Trophoblast cell (in vitro differentiated cells and primary cell): ENCODE results near the gene WDR36.

Experiments used
- DNase-seq, 2 donors: peaks; one replicate each; pipeline ENCODE4 v3.0.0-alpha.2; 2016
- H2AFZ ChIP-seq: 2 replicates; pipeline ENCODE4 v1.6.1; 2013; ENCODE audit warnings: low read length, moderate library complexity, mild to moderate bottlenecking; ENCODE audit not compliant: insufficient read depth, poor library complexity
- H2AK5ac ChIP-seq: 2 replicates; pipeline ENCODE4 v1.6.1; 2013; ENCODE audit warnings: mild to moderate bottlenecking, low read length
- H2BK120ac ChIP-seq: 2 replicates; pipeline ENCODE4 v1.6.1; 2013; ENCODE audit warnings: low read length, mild to moderate bottlenecking, moderate library complexity; ENCODE audit not compliant: insufficient read depth, poor library complexity
- H2BK12ac ChIP-seq: 2 replicates; pipeline ENCODE4 v1.6.1; 2013; ENCODE audit warnings: mild to moderate bottlenecking, low read length, moderate library complexity
- H2BK5ac ChIP-seq: 2 replicates; pipeline ENCODE4 v1.6.1; 2013; ENCODE audit warnings: low read length, low read depth, moderate library complexity, mild to moderate bottlenecking; ENCODE audit not compliant: poor library complexity
- H3K14ac ChIP-seq: 2 replicates; pipeline ENCODE4 v1.6.1; 2013; ENCODE audit warnings: mild to moderate bottlenecking, low read length
- H3K18ac ChIP-seq: 2 replicates; pipeline ENCODE4 v1.6.1; 2013; ENCODE audit warnings: mild to moderate bottlenecking, low read length
- H3K23ac ChIP-seq: 2 replicates; pipeline ENCODE4 v1.6.1; 2013; ENCODE audit warnings: low read length
- H3K27ac ChIP-seq: 2 replicates; pipeline ENCODE4 v1.5.1; 2013; ENCODE audit warnings: low read depth, mild to moderate bottlenecking, inconsistent platforms, low read length, moderate library complexity
- H3K27me3 ChIP-seq: 2 replicates; pipeline ENCODE4 v1.6.1; 2013; ENCODE audit warnings: inconsistent platforms, mild to moderate bottlenecking, low read length, moderate library complexity; ENCODE audit not compliant: insufficient read depth
- H3K36me3 ChIP-seq, 2 experiments: 1 replicate in 1 of 2; 2 replicates in 1 of 2; pipeline ENCODE4 v1.6.1; 2013; ENCODE audit warnings: low read length in 2 of 2, mild to moderate bottlenecking in 2 of 2, moderate library complexity in 1 of 2; ENCODE audit not compliant: insufficient read depth in 2 of 2, control insufficient read depth in 1 of 2
- H3K4ac ChIP-seq: 2 replicates; pipeline ENCODE4 v1.6.1; 2013; ENCODE audit warnings: low read depth, mild to moderate bottlenecking, low read length, moderate library complexity
- H3K4me1 ChIP-seq, 2 experiments: 1 replicate in 1 of 2; 2 replicates in 1 of 2; pipeline ENCODE4 v1.6.1; 2013; ENCODE audit warnings: low read length in 2 of 2, mild to moderate bottlenecking in 2 of 2, moderate library complexity in 1 of 2; ENCODE audit not compliant: insufficient read depth in 2 of 2, control insufficient read depth in 1 of 2
- H3K4me2 ChIP-seq: 2 replicates; pipeline ENCODE4 v1.6.1; 2013; ENCODE audit warnings: inconsistent platforms, mild to moderate bottlenecking, low read length, moderate library complexity
- H3K4me3 ChIP-seq: 2 replicates; pipeline ENCODE4 v1.5.1; 2013; ENCODE audit warnings: mild to moderate bottlenecking, low read depth, low read length, inconsistent platforms
- H3K79me1 ChIP-seq: one replicate; pipeline ENCODE4 v1.6.1; 2013; ENCODE audit warnings: low read length
- H3K79me2 ChIP-seq: 2 replicates; pipeline ENCODE4 v1.6.1; 2013; ENCODE audit warnings: low read length, mild to moderate bottlenecking; ENCODE audit not compliant: control insufficient read depth, insufficient read depth, poor library complexity
- H3K9ac ChIP-seq: 2 replicates; pipeline ENCODE4 v1.6.1; 2013; ENCODE audit warnings: mild to moderate bottlenecking, low read length
- H3K9me3 ChIP-seq: 2 replicates; pipeline ENCODE4 v1.6.1; 2013; ENCODE audit warnings: low read depth, mild to moderate bottlenecking, control low read depth, inconsistent platforms, low read length; ENCODE audit not compliant: insufficient read depth
- H4K12ac ChIP-seq: 2 replicates; pipeline ENCODE4 v1.6.1; 2013; ENCODE audit warnings: low read depth, mild to moderate bottlenecking, low read length, moderate library complexity
- H4K8ac ChIP-seq: 2 replicates; pipeline ENCODE4 v1.6.1; 2013; ENCODE audit warnings: low read depth, mild to moderate bottlenecking, low read length, moderate library complexity
- H4K91ac ChIP-seq: one replicate; pipeline ENCODE4 v1.6.1; 2013; ENCODE audit warnings: low read depth, mild to moderate bottlenecking, low read length, moderate library complexity
- WGBS: extraction: QIAGEN DNeasy Blood & Tissue Kit; methylation state at CpG from one replicate; pipeline ENCODE4 v1.1.7; 2013; ENCODE audit warnings: missing lambda C conversion rate; ENCODE audit not compliant: insufficient read length, insufficient coverage; ENCODE audit errors: extremely low coverage; 5-methylcytosine and 5-hydroxymethylcytosine counted together

The WDR36 gene

DNA sequence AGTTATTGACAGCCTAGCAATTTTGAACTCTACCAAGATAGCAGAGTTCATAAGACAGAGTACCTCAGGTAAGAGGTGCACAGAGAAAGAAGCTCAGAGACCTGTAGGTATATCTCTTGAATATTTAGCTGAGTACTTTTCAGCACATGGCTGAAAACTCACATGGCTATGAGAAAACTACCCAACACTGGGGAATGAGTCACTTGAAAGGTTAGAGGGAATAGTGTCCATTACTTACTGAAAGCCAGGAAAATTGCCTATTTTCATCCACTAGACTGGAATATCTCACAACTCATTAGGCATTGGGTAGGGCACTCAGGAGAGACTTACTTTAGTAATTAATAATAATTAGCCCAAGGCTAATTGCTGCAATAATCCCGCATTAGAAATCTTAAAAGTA lies 12.3 kb upstream of the WDR36 start:
- Histone ChIP-seq H4K12ac (no peak overlapping the region), H3K79me1 (no peaks in the 10 kb centered on the region), H4K8ac (no peak overlapping the region), H3K27ac (no peak overlapping the region), H4K91ac (no peak overlapping the region), H2BK120ac (no peak overlapping the region), H3K27me3 (no peaks in the 10 kb centered on the region), H3K4me2 (no peak overlapping the region), H2BK12ac (no peak overlapping the region), H3K14ac (no peak overlapping the region), H3K9ac (no peak overlapping the region), H3K18ac (no peak overlapping the region), H3K4me1 (no peaks in the 10 kb centered on the region), H3K4me3 (no peak overlapping the region), H3K9me3 (no peaks in the 10 kb centered on the region), H3K4ac (no peak overlapping the region), H3K23ac (no peak overlapping the region), H2BK5ac (no peak overlapping the region), H2AFZ (no peak overlapping the region), H3K36me3 (no peaks in the 10 kb centered on the region), H3K79me2 (no peaks in the 10 kb centered on the region), H2AK5ac (no peak overlapping the region)
- no CpG with 5 or more reads among the region's 1 CpG for whole genome bisulfite sequencing
- DNase-seq = no peak

DNA sequence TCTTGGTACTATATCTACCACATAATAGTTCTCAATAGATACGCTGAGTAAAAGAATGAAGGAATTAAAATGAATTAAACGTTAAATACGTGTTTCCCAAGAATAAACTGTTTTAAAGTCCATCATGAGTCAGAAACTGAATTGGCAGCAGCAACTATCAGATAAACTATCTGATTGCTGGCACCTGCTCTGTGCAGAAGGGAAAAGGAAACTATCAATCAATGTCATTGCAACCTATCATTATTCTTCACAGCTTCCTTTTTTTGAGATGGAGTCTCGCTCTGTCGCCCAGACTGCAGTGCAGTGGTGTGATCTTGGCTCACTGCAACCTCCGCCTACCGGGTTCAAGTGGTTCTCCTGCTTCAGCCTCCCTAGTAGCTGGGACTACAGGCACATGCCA lies 8.8 kb upstream of the WDR36 start:
- no peaks in the 10 kb centered on the region for H3K27me3 ChIP-seq
- H3K4me1 ChIP-seq = no peaks in the 10 kb centered on the region
- DNase-seq = no peak
- no peak overlapping the region for H3K9ac ChIP-seq
- H4K8ac ChIP-seq = no peak overlapping the region
- no peak overlapping the region for H4K91ac ChIP-seq
- H2BK12ac ChIP-seq = no peak overlapping the region
- no peak overlapping the region for H2BK5ac ChIP-seq
- H3K23ac ChIP-seq = no peak overlapping the region
- no peak overlapping the region for H3K14ac ChIP-seq
- H3K18ac ChIP-seq = no peak overlapping the region
- H4K12ac ChIP-seq = no peak overlapping the region
- no peak overlapping the region for H2AK5ac ChIP-seq
- no peaks in the 10 kb centered on the region for H3K79me1 ChIP-seq
- no CpG with 5 or more reads among the region's 7 CpGs for WGBS
- no peak overlapping the region for H2BK120ac ChIP-seq
- no peak overlapping the region for H3K4ac ChIP-seq
- H3K27ac ChIP-seq = no peak overlapping the region
- no peaks in the 10 kb centered on the region for H3K9me3 ChIP-seq
- no peak overlapping the region for H2AFZ ChIP-seq
- H3K36me3 ChIP-seq = no peaks in the 10 kb centered on the region
- H3K79me2 ChIP-seq = no peaks in the 10 kb centered on the region
- no peak overlapping the region for H3K4me3 ChIP-seq
- no peak overlapping the region for H3K4me2 ChIP-seq

DNA sequence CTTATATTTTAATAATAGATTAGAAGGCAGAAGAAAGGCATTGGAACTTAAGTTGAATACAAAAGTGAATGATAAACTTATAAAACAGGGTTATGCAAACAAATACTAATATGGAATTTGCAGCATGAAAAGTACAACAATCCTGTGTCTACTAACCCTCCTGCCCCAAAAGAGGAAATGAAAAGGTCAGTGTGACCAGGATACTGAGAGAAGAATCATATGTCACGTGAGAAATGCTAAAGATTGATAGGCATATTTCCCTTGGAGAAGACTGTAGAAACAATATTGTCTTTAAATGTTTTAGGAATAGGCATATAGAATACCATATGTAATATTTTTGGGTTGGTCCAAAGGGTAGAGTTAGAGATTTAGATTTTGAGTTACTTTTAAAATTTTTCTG lies 3.8 kb downstream of the WDR36 start:
- no peak overlapping the region for H3K4me3 ChIP-seq
- H2AK5ac ChIP-seq = no peak overlapping the region
- H4K91ac ChIP-seq = no peak overlapping the region
- H3K9me3 ChIP-seq = no peaks in the 10 kb centered on the region
- peaks cover 4% of the 10 kb centered on the region for H3K79me1 ChIP-seq
- no peak overlapping the region for H3K14ac ChIP-seq
- no peak overlapping the region for H2AFZ ChIP-seq
- no peak overlapping the region for H3K4me2 ChIP-seq
- H3K4me1 ChIP-seq = no peaks in the 10 kb centered on the region
- WGBS = no CpG with 5 or more reads among the region's 1 CpG
- H2BK12ac ChIP-seq = no peak overlapping the region
- peaks cover 5% of the 10 kb centered on the region for H3K79me2 ChIP-seq
- no peak overlapping the region for H2BK120ac ChIP-seq
- H3K9ac ChIP-seq = no peak overlapping the region
- DNase-seq = no peak
- no peak overlapping the region for H4K8ac ChIP-seq
- no peak overlapping the region for H3K4ac ChIP-seq
- no peak overlapping the region for H4K12ac ChIP-seq
- no peak overlapping the region for H3K23ac ChIP-seq
- no peak overlapping the region for H3K27ac ChIP-seq
- no peak overlapping the region for H2BK5ac ChIP-seq
- H3K27me3 ChIP-seq = no peaks in the 10 kb centered on the region
- H3K36me3 ChIP-seq = peaks cover 1 to 8% of the 10 kb centered on the region in 2 experiments
- H3K18ac ChIP-seq = no peak overlapping the region

DNA sequence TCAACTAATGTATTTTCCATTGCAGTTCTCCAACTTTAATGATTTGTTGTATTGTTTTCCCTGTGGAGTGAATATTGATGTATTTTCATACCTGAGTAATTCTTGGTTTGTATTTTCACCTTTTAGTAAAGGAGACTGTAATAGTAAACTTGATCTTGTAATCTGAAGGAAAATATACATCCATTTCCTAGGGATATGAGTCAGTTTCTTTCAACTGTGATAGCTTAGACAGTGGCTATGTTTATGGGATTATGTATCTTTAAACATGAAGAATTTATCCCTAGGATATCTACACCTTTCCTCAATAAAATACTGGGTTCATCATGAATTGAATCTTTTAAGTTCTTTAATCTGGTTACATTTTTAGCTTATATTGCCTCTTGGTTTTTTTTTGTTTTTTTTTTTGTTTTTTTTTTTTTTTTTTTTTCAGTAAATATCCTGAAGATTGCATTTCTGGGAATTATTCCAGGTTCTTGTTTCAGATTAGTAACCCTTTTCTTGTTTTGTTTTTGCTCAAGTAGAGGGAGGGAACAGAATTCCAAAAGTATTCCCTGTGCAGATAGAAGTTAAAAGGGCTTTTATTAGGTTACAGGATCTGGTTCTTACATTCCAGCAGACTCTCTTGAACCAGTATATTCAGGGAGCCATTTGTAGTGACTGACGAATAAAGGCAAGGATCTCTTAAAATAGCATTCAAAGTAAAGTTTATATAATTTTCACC lies 7.1 kb downstream of the WDR36 start:
- Histone ChIP-seq H4K8ac (no peak overlapping the region), H3K9me3 (no peaks in the 10 kb centered on the region), H2AFZ (no peak overlapping the region), H3K4me2 (no peak overlapping the region), H3K18ac (no peak overlapping the region), H4K12ac (no peak overlapping the region), H3K9ac (no peak overlapping the region), H2BK12ac (no peak overlapping the region), H3K79me2 (no peaks in the 10 kb centered on the region), H3K79me1 (no peaks in the 10 kb centered on the region), H3K23ac (no peak overlapping the region), H3K27ac (no peak overlapping the region), H3K14ac (no peak overlapping the region), H4K91ac (no peak overlapping the region), H2AK5ac (no peak overlapping the region), H3K4ac (no peak overlapping the region), H3K36me3 (peaks cover 1 to 11% of the 10 kb centered on the region in 2 experiments), H3K4me1 (no peaks in the 10 kb centered on the region), H2BK120ac (no peak overlapping the region), H2BK5ac (no peak overlapping the region), H3K27me3 (no peaks in the 10 kb centered on the region), H3K4me3 (no peak overlapping the region)
- DNase-seq = no peak
- WGBS = no CpG with 5 or more reads among the region's 1 CpG
